Sciatic nerve (tissue), 2 donors: ENCODE results near the gene BACE2. TPM values are rescaled to one million over a fixed set of nuclear protein-coding genes. Genes with fewer than 3 reads are reported as not detected.

Source experiments
- ATAC-seq: fragments of 200-7000 bp; cut with Tn5 transposase; one replicate; pipeline ENCODE4 v1.9.1; 2020; ENCODE audit warnings: mild to moderate bottlenecking, moderate library complexity
- DNase-seq: peaks from one replicate; pipeline ENCODE4 v3.0.0-alpha.2; 2020; ENCODE audit warnings: low spot score
- intact Hi-C: fragments of 100-400 bp; cut with DNase I; formaldehyde crosslinking; loops from one replicate; pipeline ENCODE4 v1.14.2; 2022
- total RNA-seq: library from RNA; stranded (reverse); fragmentation: NEBNext Ultra II Directional; extraction: Animal tissue kit (Norgen Biotek cat#: 25700); gene quantifications from one replicate; pipeline ENCODE4 v1.2.1, GENCODE V29; 2021
- donor health status: DM: no; HTN: no; CAD: no.
- donor health status: DM: no; HTN: no; CAD: no.

BACE2 gene
- total RNA-seq, 1 donor from 2014 or later = 103 TPM

DNA sequence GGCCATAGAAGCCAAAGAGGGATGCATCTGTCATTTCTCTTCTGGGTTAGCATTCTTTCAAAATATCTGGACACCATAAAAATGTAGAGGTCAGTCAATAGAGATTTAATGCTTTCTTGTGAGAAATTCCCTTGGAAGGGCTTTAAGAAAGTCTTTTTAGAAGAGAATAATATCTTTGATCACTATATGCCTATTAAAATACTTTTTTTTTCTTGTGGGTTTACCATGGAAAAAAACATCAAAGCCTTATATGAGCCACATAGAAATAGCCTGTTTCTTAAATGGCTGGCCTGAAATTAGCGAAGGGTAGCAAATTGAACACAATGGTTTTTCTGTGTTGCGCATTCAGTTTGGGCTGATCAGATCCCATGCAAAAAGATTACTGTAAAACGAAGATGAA is 36.8 kb downstream of the BACE2 start:
- ATAC-seq = no peak
- DNase-seq = no peak
- intact Hi-C loops = no loop called here

DNA sequence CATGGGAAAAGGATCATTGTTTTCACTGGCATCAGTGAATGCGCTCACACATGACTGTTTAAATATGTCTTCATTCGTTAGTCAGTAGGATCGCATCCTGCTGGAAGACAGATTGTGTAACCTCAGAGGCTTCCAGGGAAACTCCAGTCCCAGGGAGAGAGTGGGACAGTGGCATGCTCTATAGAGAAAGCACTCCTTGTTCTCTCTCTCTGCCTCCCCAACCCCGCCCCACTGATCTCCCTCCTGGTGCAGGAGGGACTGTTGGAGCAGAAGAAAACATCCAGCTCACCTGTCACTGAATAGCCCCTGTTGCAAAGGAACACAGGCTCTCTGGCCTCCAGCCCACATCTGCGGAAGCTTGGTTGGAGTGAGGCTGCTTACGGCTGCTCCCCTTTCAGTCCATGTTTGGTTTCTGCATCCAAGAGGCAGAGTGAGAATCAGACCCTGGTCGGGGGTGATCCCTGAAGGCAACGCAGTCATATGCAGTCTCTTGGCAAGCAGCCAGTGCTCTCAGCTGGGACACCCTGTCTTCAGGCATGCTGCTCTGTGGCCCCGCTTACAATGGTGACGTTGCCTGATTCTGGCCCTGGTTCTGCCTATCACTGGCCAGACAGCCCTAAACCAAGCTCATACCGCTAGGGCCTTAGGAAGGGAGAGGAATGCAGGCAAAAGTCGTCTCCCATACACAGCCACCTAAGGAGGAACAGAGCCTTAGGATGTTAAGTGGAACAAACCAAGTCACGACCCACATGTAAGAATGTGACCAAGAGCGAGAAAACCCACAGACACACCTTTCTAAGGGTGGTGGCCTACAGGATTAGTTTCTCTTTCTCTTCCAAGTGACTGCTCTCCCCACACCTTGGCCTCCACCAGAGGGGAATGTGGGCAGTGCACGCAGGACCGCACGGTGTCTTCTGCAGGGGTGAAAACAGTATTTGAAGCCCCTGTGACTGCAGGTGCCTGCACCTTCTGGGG is 39.7 kb downstream of the BACE2 start:
- intact Hi-C loops = no loop called here
- peak; percentile 95 for ATAC-seq
- peak; percentile 77 for DNase-seq

DNA sequence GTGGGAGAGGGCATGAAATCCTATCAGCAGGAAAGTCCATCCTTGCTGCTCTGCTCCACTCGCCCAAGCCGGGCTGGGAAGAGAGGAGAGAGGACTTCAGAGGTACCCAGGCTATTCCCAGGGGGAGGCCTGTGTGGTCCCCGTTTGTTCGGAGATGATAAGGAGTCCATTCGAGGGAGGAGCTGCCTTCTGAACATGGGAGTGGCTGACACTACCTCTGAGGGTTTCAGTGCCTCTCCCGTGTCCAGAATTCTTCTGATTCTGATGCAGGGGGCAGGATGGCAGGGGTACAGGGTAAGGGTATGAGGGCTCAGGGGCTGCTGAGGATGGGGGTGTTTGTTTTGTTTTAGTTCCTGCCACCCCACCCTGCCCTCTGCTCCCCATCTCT is 40.4 kb downstream of the BACE2 start:
- DNase-seq (peak; percentile 53), ATAC-seq (no peak)
- intact Hi-C loops = no loop called here

DNA sequence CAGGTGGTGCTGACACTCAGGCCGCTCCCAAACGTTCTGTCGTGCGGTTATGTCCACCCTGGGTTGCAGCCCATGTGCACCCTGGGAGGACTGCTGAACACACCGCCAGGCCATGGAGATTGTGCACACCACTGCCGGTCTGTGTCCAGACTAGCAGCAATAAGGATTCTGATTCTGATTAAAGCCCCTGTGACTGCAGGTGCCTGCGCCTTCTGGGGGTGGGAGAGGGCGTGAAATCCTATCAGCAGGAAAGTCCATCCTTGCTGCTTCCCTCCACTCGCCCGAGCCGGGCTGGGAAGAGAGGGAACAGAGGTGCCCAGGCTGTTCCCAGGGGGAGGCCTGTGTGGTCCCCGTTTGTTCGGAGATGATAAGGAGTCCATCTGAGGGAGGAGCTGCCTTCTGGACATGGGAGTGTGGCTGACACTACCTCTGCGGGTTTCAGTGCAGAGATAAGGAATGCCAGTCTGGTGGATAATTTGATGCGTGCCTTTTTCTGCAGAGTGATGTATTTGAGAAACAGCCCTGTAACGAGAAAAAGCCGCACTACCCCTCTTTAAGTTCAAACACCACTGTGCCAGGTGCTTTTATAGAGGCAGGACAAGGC is 41.2 kb downstream of the BACE2 start:
- intact Hi-C loops = no loop called here
- DNase-seq (peak; percentile 57), ATAC-seq (no peak)

DNA sequence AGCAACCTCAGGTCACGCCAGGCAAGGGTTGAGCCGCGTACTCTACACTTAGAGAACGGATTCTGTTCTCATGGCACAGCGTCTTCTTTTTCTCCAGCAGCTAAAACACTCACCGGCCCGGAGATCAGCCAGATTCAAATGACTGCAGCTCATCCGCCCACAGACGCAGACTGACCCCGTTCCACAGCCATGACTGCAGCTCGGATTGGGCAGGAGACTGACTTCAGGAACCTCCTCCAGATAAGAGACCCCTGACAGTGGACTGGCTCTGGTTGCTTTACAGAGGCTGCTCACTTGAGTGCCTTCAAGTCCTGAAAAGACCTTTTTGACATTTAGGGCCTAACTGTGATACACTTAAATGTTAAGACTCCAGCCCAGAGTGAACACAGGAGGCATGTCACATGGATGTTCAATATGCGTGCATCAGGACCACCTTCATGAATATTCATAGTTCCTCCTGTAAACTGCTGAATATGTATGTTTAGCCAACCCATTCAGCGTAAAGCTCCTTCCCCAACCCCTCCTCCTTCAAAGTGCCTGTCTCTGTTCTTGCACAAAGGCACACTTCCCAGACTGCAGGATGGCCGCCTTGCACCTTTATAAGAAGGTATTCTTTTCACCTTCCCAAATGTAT is 42.6 kb downstream of the BACE2 start:
- DNase-seq (peak; percentile 53), ATAC-seq (no peak)
- intact Hi-C loops = no loop called here

DNA sequence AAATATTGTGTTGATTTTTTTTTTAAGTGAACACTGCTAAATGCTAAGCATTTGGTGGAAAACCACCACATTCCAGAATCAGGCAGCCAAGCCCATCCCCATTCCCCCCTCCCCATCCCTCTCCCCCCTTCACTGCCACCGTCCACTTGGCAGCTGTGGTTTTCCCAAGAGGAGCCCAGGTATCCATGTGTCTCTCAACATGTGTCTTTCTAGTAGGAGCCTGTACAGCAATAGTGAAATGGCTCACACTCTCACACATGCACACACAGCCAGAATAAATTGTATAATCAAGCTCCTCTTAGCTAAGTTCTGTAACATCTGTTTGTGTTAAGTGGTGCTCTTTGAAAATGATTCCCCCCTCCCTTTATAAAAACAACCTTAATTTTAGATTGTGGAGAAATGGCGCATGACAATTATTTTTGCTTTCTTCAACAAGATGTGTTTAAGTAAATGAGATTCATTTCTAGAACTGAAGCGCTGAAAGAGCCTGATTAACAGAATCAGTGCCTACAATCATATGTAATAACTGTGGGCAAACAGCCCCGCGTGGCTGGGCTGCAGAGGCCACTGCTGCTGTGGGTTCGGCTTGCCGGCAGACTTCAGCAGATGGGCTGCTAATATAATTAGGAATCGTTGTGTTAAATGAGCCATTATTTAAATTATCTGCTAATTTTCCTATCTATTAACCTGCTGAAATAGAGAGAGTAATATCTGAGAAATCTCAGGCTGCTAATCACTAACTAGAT is 43.3 kb downstream of the BACE2 start:
- no peak for ATAC-seq
- intact Hi-C loops = no loop called here
- DNase-seq = peak; percentile 26

DNA sequence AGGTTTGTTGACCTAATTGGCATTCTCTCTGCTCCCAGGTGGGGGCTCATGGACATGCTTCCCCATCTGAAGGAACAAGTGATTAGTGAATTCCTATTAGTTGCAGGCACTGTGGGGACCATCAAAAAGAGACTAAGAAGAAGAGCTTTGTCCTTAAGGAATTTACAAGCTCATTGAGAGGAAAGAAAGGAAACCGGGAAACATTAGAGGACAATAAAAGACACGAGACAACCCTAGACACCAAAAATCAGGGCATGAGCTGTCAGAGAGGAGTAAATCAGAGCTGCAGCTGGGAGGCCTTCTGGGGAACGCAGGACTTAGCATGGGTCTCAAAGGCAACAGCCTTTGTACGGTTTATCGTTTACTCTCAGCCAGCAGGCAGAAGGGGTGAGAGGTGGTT is 45.1 kb downstream of the BACE2 start:
- DNase-seq (peak; percentile 18), ATAC-seq (no peak)
- intact Hi-C loops = no loop called here

DNA sequence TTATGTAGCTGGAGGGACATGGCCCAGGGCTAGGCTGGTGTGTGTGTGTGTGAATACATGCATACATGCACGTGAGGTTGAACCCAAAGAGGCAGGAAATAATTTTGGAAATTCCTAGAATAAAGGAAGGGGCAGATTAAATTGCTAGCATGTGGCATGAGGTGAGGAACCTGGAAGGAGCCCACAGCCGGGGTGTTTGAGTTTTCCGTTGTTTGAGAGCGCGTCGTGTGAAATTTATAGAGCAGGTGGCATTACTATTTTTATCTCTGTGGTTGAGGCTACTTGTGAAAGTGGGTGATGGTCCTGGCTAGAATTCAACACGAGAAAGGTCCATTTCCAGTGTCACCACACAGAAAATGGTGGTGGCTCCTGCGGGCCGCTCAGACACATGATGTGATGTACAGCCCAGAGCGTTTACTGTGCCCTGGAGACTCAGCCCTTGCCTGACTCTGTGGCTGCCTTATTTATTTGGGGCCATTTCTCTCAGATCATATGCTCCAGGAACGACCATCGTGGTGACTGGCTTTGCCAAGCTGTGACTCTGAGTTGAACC is 48.0 kb downstream of the BACE2 start:
- DNase-seq = peak; percentile 32
- intact Hi-C loops = no loop called here
- ATAC-seq = no peak

DNA sequence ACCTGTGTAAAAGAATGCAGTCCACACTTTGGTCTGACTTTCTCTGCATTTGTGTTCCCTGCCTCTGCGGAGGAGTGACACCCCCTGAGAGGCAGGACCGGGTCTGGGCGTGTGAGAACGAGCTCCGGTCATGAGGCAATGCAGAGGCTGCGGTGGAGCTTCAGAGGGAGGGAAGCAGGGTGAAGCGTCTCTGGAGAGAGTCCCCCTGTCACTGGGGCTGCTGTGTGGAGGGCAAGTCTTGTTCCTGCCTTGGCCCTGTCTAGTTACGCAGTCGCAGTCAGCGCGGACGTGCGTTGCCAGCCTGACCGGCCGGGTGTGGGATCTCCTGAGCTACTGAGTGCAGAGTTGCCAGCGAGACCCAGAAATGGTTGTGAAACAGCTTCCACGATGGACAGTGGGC is 48.5 kb downstream of the BACE2 start:
- intact Hi-C loops = no loop called here
- ATAC-seq = no peak
- peak; percentile 52 for DNase-seq

DNA sequence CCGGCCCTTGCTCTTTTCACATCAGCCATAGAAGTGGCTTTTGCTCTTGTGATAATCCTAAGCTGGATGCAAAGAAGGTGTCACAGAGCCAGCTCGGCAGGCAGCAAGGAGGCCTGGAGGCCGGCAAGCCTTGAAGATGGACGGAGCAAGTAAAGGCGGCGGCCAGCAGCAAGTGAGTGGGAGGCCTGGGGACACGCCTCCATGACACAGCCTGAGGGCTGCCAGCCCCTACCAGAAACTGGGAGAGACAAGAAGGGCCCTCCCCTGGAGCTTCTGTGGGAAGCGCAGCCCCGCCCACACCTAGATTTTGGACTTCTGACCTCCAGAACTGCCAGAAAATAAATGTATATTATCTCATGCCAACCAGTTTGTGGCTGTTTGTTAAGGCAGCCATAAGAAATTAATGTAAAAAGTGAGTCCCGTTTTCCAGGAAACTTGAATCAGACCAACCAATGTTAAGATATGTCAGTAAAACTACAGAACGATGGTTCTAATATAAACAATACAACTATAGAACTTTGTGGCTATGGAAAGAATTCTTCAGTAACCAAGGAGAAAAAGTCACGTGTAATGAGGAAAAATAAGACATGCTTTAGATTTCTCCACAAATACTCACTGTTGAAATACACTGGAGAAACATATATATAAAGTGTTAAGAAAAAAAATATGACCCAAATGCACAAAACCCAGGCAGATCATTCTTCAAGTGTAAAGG is 49.9 kb downstream of the BACE2 start:
- intact Hi-C loops = no loop called here
- peak; percentile 61 for DNase-seq
- peak; percentile 79 for ATAC-seq

DNA sequence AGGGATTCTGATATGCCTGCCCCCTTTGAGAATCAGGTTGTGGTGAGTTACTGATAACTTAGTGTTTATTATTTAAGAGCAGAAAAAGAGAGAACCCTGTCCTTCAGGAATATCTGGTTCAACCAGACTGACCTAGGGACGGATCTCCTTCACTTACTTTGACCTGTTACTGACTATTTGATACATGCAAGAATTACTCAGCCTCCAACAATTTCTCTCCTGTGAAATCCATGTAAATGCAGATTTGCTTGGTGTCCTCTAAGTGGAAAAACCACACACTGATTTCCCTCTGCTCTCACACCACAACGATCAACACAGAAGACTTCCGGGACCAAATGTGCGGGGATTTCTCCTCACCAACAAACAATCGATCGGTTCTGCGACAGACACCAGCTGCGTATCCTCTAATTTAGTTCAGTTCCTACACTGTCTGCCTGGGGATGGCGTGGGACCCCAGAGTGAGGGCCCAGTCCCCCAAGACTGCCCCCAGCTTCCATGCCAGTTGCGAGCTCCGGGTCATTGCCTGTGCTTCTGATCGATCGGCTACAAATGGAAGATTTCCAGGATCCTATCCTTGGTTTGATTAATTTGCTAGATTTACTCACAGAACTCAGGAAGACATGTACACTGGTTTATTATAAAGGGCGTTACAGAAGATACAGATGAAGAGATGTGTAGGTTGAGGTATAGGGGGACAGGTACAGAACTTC is 51.7 kb downstream of the BACE2 start:
- ATAC-seq = no peak
- DNase-seq = peak; percentile 40
- intact Hi-C loops = no loop called here

DNA sequence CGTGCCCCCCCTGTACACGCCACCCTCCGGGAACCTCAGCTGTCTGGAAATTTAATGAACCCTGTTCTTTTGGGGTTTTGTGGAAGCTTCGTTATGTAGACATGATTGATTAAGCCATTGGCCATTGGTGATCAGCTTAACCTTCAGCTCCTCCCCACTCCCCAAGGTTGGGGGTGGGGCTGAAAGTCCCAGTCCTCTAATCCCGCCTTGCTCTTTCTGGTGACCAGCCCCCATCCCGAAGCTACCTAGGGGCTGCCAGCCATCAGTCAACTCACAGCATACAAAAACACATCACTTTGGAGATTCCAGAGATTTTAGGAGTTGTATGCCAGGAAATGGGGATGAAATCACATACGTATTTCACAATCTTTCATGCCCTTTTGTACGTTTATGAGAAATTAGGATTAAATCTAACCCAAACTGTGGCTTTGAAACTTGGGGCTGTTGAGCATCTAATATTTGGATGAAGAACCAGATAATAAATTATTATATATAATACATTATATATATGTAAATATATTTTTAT is 52.3 kb downstream of the BACE2 start:
- no peak for ATAC-seq
- intact Hi-C loops = no loop called here

DNA sequence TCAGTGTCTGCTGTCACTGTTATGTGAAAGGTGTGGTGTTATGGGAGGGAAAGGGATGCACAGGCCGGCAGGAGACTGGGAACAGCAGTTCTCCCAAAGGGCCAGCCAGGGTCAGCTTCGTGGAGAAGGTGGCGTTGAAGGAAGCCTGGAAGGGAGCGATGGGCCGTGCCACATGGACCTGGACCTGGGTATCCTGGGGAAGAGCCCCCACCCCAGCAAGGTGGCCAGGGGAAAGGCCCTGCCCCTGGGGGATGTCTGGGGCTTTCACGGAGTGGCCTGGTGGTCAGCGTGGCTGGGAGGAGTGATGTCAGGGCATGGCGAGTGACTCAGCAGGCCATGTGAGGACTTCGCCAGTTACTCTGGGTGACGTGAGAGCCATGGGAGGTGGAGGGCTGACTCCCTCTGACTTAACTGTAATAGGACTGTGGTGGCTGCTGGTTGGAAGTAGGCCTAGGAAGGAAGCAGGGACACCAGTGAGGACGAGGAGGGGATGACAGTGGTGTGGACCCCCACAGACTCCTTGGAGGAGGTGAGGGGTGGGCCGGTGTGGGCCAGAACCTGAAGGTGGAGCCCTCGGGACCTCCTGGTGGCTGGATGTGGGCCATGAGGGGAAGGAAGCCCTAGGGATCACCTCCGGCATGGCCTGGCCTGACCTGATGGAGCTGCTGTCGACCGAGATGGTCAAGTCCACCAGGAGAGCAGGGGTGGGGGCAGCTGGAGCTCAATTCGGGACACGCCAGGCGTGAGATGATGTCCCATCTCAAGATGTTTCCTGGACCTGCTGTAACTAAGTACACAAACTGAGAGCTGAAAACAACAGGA is 54.5 kb downstream of the BACE2 start:
- DNase-seq (peak; percentile 56), ATAC-seq (peak; percentile 9)
- intact Hi-C loops = no loop called here

More for the DNA sequence above, 52.3 kb downstream of the BACE2 start:
- DNase-seq = no peak

DNA sequence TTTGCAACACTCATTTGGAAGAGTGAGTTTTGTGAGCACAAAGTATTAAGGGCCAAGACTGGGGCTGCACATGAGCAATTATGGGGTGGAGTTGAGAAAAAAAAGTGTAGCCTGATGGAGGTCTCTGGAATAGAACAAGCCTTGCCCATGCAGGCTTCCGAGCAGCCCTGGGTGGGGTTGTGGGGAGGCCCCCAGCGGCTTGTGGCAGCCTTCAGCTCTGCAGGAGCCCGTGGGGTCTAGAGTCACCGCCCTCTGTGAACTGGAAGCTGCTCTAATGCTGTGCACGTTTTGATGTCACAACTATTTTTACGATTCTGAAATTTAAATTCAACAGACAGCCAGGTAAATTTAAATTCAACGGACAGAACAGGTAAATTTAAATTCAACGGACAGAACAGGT is 58.9 kb downstream of the BACE2 start:
- no peak for ATAC-seq
- intact Hi-C loops = no loop called here
- DNase-seq = peak; percentile 35

DNA sequence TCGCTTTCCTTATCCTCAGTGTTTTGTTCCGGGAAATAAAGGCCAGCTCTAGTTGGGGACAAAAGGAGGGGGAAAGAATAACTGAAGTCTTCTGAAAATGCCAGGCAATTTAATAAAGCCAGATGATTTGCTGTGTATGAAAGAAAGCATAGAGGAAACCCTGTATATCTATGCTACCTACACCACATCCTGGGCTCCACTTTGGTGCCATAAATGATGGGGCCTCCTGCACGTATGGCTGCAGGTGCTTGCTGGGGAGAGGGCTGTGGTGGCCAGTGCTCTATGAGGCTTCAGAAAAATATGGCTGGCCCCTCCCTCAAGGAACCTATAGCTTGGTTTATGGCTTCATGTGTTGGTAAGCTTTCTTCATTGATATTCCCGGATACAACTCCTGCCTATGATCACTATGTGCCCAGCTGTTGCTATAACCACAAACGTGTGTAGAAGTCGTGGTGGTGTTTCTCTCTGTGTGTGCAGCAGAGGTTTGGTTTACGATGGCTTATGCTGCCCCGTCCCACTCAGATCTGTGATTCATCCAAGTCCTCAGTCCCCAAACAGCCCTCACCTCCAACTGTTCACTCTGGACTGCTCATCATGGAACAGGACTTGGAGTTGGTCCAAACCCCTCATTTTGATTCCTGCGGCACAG is 59.5 kb downstream of the BACE2 start:
- peak; percentile 18 for DNase-seq
- intact Hi-C loops = no loop called here
- no peak for ATAC-seq

DNA sequence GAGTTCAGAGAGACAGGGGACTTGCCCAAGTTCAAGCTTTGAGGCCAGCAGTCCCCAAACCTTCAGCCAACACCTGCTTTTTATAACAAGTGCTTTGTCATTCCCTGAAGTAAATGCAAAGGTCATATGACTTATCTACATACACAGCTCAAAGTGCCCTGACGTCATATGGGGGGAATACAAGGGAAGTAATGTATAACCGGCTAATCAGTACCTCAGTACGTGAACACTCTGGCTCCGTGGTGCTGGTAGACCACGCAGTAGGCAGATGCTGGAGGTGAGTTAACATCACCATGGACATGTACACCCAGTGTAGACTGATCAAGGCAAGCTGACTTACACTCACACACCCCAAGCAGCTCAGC is 60.0 kb downstream of the BACE2 start:
- no peak for ATAC-seq

More for the DNA sequence above, 60.0 kb downstream of the BACE2 start:
- no peak for DNase-seq
- intact Hi-C loops = no loop called here
